Activated naive CD8-positive, alpha-beta T cell treated with anti-CD3 and anti-CD28 coated beads, Interleukin-2, amount 50 U/mL, for 16 hours (primary cell): ENCODE data around the gene HHIP.

Experiments
- DNase-seq: peaks from one replicate; pipeline ENCODE4 v3.0.0-alpha.2; 2020; ENCODE audit warnings: low read depth, low spot score

HHIP gene

GRCh38 chr4:144645631-144646522 lies at the start of gene HHIP:
Gene HHIP (plus strand): TSS chr4:144646156. CDS start chr4:144646676, 520 bp downstream.
- DNase-seq, result no peak

GRCh38 chr4:144597171-144597570 lies 48.8 kb upstream of the HHIP start:
- DNase-seq, result no peak

DNA sequence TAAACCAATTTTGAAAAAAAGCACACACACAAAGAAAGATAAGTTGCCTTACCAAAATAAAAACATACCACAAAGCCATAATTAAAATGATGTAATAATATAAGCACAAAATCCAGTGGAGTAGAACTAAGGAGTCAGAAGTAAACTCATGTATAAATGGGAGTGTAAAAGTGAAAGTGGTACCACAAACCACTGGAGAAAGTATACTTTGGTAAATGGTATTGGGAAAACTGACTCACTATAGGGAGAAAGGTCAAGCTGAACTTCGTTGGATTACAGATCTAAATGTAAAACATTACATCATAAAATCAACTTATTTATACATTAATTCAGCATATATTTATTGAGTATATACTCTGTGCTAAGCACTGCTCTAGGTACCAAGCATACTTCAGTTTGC lies 46.3 kb upstream of the HHIP start:
- no peak for DNase-seq

- no peak for DNase-seq
Measured at GRCh38 chr4:144611850-144612249, 34.1 kb upstream of the HHIP start.

DNA sequence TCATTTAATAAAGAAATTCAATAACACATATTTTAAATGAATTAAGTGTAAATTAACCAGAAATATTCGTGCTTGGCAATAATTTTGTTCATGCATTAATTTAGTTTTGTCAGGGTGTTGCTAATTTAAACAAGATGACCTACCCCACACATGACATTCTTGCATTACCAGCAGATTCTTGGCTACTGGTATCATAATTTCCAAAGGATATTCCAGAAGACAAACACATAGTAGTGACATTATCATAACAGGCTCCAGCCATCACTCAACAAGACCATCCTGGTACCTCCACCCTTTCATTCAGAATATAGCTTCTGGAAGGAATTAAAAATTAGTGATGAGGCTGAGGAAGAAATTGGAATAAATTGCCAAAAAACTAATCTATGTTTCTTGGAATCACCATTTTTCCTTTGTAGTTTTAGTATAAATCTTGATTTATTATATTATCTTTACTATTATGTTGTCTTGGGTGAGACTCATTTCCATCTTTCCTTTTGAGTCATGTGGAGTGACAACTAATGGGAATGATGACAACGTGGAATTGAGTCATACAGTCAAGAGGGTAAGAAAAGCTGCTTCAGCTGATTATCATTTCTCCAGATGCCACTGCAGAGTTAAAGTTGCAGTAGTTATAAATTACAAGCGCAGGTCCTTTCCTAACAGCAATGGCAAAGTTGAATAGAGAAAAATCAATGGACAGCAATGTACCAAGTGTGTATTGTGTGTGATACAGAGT lies 30.9 kb upstream of the HHIP start:
- DNase-seq, result no peak

GRCh38 chr4:144621681-144622080 lies 24.3 kb upstream of the HHIP start:
- no peak for DNase-seq

- no peak for DNase-seq
Measured at GRCh38 chr4:144627663-144628076, 18.3 kb upstream of the HHIP start.

GRCh38 chr4:144633215-144633614 lies 12.7 kb upstream of the HHIP start:
- DNase-seq, result no peak

DNA sequence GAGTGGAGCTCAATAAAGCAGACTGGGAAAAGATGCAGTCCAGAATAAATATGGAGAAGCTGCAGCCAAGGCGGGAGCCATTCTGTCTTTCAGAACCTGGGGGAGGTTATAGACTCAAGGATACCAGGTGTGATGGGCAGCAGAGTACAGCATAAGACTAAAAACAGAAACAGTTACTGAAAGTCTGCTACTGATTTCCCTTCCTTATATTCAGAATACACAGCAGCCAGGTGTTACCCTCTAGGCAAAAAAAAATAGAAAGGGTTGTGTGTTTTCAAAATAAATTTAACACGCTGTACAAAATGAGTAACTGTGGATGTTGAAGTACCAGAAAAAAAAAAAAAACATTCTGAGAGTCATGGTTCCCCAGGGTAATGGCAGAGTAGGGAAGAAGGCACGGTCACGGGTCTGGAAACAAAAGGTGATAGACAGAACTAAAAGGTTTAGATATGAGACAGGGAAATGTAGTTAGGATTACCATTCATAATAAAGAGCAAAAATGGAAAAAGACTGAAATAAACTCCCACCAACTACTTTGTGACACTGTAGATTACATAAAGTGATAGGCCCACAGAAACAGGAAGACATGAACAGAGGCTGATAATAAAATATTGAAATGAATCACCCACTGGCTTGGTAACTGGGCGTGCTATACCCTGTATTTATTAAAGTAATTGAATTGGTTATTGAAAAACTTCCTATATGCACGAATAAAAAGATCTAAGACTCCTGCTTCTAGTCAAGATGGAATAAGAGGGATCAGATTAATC lies 10.8 kb upstream of the HHIP start:
- DNase-seq, result no peak

DNA sequence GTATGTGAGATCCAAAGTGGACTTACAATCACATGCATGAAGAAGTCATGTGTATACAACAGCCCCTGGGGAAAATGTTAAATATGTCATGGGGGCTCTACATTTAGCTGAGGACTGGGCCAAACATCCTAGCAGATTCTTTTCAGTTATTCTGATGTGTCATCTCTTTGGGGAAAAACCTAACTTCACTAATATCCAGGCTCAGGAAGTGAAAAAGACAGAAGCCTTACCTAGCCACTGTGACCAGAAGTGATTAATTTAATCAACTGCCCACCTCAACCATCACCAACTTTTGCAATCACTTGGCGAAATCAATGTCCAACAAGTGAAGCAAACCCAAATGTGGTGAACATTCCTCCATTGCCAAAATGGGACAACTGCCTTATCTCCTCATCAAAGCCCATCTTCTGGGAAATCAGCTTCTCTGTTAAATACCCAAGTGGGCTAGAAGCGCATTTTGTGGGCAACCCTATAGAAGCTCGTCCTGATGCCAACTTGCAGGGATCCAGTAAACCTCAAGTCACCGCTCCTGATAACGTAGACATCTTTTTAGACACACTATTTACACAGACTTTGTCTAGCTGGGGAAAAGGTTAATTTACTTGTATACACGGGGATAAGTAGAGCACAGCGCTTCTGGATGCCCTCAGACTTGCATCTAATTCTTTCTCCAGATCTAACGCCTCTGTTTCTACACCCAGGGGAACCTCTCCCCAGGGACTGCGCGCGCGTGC lies 1.4 kb upstream of the HHIP start:
- no peak for DNase-seq

DNA sequence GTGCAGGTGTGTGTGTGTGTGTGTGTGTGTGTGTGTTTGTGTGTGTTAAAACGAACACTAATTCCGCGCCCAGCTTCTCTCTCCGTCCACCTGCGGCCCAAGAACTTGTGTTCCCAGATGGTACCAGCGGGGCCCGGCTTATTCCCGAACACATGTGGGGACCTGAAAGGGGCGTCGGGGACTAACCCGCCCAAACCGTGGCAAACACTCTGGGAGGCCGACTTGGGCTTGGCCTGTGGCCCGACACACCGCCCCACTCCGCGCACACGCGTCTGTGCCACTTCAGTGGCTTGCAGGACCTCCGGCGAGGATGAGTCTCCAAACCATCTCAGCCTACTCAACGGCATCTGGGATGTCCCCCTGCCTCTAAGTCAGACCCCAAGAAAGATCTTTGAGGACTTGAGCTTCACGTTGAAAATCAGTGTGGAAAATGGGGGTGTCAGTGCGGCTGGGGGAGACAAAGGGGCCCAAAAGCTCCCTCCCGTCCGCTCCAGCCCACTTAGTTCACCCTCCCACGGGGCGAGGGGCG lies 790 bp upstream of the HHIP start:
- DNase-seq, result no peak

DNA sequence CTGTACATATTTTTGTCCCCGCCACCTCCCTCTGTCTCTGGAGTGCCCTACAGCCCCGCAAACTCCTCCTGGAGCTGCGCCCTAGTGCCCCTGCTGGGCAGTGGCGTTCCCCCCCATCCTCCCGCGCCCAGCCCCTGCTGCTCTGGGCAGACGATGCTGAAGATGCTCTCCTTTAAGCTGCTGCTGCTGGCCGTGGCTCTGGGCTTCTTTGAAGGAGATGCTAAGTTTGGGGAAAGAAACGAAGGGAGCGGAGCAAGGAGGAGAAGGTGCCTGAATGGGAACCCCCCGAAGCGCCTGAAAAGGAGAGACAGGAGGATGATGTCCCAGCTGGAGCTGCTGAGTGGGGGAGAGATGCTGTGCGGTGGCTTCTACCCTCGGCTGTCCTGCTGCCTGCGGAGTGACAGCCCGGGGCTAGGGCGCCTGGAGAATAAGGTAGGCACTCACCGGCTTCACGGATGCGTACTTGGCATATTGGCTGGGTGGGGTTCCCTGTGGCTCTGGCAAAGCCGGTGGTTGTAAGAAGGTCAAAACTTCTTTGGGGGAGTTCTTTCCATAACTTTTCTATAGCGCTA lies 653 bp downstream of the HHIP start:
- no peak for DNase-seq

DNA sequence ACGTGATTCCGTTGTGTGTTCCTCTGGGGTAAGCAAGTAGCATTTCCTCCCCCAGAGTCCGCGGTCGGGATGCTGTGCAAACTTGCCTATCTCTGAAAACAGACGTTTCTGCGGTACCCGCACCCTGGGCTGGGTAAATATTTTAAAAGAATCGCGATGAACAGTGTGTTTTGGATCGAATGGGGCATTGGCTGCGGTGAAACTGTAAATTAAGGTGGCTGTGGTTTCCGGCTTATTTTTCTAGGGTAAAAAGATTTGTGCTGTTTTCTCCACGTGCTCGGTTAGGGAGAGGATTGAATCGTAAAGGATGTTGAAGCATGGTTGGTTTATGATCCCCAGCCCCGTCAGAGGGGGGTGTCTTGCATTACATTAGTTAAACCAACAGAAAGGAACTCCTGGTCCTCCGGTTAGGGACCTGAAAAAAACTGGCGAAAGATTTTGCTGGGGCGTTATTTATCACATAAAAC lies 1.2 kb downstream of the HHIP start:
- no peak for DNase-seq

GRCh38 chr4:144647590-144647989 lies 1.6 kb downstream of the HHIP start:
- no peak for DNase-seq

GRCh38 chr4:144648042-144648441 lies 2.1 kb downstream of the HHIP start:
- no peak for DNase-seq

DNA sequence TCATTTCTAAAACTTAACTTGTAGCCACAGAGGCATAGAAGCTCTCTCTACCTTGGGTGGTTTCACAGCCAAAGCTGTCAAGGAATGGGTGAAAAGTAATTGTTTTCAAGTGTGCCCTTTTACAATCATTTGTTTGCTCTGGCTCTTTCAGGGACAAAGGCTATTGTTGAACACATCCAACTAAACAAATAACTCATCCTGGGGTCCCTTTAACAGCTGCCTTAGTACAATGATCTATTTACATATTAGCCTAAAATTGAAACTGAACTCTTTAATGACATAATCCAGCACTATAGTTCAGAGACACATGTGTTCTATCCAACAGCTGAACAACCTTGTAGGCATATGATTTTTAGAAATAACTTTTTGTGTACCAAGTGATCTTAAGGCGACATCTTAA lies 3.7 kb downstream of the HHIP start:
- DNase-seq, result no peak

- no peak for DNase-seq
Measured at GRCh38 chr4:144650311-144651005, 4.5 kb downstream of the HHIP start.

DNA sequence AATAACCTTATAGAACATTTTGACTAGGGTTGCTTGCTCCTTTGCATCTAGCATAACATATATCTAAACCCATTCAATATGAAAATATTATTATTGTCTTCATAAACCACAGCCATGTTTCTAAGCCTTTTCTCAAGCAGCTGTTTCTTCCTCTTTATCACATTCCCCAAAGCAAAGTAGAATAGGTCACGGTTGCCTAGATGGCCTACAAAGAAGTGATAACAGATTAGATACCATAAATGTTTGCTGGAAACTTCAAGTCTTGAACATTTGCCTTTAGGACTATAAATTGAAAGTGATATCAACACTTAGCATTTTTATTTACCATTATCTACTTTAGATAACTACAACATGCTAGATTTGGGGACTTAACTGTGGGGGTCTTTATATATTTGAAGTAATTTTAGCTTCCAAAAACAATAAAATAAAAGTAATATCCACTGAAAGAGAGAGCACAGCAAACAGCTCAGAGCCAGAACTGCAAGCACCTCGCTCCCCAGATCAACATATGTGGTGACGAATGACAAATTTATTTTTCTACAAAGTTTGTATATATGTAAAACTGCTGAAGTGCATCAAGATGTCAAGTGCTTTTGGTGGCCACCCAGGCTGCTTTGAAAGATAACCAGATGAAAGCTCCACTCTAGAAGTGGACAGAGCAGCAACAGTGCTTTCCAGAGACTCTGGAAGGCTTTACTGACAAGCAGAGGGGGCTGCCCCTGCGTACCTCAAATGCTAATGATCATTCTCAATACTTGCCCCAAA lies 8.0 kb downstream of the HHIP start:
- no peak for DNase-seq

DNA sequence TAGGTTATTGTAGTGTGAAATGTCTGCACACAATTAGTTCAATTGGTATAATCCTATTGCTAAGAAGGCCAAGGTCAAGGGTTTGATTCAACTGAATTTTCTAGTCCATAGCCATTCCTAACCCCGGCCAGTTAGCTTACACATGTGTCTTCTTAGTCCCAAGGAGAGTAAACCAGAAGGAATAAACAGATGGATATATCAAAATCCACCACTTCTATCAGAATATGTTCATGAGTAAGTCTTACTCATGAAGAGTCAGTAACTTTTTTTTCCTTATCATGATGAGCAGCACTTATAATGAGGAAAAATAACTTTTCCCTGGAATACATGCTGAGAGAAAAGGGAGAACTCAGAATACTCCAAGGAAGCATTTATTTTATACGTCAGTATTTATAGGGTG lies 9.5 kb downstream of the HHIP start:
- DNase-seq, result no peak
